ENCODE data around the gene CDH20.
A peak's percentile ranks its signal among the peaks of the same experiment; 100 is the strongest.

CDH20 gene

DNA sequence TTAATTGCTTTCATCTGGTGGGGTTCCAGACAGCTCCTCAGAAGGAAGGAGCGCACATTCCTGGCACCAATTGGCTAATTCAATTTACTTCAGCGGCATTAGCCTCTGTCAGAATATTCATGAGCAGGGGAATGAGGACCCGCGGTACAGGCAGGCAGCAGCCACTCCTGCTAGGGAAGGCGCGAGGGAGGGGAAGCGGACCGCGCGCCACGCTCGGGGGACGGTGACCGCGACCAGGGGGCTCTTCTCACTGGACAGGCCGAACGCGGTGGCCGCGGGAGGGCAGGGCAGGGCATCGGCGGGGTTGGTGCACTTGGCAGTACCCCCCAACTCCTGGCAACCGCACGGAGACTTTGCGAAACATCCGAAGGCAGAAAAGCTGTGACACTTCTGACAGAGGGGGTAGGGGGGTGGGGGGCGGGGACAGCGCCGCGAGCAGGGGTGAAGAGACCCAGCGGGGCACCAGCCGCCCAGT lies at the start of gene CDH20:
TSS of gene CDH20 (plus strand) at position 160 of the 475 bp plus-strand sequence.
- no peak for DNase-seq

DNA sequence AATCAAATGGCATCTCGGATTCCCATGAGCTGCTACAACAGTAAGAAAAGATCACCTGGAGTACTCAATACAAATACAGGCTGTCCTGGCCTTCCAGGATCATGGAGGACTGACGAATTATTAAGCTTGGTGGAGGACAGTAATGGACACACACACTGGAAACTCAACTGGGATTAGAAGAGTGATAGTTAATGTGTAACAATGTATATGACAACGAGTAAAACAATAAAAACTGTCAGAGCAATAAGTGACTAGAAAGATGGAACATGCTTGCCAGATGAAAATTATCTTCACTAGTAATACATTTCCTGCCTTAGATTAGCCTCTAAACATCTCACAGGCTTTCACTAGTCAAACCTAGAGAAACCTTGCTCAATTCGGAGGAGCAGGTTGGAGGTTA lies 49.2 kb upstream of the CDH20 start:
- DNase-seq, result no peak

DNA sequence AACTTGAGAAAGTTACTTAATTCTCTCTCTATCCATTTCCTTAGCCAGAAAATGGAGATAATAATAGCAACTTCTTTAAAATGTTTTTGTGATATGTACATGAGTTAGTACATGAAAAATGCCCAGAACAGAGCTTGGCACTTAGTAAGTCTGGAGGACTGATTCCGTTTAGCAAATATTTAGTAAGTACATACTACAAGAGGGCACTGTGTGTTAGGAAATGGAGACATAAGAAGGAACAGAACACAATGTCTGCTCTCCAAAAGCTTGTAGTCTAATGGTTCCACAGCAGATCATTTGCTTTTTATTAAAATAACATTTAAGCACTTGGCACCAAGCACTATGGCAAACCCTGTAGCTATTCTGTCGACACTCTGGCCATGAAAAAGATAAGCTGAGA lies 47.5 kb upstream of the CDH20 start:
- no peak for DNase-seq

DNA sequence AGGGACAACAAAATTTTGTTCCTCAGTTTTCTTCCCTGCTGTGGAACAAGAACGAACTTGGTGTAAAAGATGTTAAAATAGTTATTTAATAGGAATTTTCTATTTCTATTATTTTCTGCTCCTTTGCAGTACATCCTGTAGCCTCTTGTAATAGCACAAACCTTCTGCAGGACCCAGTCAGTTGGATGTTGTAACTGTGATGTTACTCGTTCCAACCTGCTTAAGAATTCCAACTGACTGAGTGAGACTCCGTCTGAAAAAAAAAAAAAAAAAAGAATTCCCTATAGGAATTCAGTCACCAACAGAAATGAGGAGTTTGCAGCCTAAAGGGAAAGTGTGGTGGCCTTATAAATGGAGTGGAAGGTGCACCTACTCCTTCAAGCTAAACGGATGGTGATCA lies 46.4 kb upstream of the CDH20 start:
- DNase-seq, result no peak

DNA sequence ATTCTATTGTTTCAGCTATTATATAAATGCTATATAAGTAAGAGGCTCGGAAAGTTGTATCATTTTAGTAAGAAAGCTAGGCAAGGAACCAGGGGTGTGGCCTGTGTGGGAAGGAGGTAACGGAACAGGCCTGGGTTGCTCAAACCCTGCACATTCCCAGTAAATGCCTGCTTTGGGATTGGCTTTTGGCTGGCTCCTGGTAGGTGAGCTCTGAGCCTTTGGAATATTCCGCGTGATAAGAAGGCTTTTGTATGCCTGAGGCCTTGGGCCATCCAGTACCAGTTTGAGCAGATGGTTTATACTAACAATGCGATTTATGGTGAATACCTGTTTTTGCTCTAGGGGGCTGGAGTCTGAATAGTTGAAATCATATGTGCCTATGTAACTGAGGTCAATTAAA lies 42.6 kb upstream of the CDH20 start:
- no peak for DNase-seq

DNA sequence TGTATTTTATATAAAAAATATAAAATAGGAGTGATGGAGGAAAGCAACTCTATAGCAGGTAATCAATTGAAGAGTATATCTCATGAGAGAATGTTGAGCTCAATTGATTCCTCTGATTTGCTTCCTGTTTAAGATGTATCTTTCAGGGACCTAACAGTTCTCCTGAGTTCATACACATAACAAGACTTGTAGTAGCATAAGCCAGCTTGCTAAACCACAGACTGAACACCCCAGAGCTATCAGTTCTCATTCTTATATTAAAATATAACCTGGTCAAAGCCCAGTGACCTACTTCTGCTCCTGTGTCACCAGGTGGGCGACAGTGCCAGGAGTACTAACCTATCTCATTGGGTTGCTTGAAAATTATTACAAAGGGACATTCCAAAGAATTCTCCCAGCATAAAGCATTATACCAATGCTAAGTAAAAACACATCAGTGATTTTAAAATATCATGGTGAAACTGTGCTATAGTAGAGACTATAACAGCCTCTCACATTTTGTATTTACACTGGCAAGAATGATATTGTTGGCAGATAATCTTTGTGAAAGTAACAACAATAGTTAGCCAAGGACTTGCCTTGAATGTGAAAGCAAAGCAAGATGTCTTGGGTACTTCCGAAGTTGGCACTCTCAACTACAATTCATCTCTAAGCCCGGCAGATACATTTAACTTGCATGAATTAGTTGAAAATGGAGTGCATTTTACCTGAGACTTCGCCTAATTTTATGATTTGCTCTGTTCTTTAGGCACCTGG lies 40.8 kb upstream of the CDH20 start:
- no peak for DNase-seq

DNA sequence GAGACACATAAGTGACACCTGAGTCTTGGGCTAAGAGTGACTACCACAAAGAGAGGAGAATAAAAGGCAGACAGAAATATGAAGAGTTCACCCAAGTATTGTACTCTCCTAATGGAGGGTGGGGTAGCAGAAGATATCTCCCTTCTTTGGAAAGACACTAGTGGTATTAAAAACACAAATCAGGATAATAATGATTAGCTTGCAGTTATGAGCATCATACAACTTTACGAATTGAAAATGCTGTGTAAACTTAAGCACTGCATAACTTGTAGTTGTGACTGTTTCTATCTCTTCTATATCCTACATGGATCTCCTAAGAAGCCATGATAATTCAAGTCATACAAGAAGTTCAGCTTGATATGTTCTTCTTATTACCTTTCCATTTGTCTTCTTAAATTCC lies 38.1 kb upstream of the CDH20 start:
- no peak for DNase-seq

DNA sequence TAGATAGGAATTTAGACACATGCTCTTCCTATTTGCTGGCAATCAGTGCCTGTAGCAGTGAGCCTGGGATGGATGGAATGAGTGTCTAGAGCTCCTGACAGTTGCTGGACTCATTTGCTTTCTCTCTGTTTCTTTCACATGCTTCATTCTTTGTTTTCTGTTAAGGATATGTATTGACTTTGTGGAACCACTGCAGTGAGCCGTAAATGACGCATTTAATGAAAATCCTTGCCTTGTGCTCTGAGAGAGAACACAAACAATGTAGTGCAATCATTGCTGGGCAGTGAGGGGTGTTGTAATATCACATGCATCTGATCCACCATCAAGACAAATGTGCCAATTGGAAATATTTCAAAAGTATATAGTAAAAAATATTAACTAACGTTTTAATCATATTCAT lies 25.2 kb upstream of the CDH20 start:
- DNase-seq, result no peak

DNA sequence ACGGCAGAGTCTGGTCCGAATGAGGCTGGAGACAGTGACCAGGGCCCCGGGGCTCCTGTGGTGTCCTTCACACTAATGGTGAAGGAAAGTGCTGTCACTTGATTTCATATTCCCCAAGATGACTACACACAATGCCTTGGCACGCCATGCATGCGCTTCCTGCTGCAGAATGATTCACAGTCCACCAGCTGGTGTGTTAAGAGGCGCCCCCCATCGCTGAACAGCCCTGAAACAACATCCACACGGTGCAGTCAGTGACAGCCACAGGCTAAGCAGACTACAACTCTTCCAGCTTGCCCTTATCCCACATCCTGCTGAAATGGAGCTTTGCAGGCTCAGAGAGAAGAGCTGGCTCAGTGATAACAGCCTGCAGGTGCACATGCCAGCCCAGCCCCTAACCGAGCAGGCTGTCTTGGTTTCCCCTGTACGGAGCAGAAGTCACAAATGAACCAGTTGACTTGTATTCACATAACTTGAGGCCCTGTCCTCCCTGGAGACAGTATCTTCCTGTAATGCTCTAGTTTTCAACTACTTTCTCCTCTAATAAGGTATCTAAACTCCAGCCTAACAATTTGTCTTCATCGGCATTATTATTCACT lies 24.3 kb upstream of the CDH20 start:
- DNase-seq, result no peak

DNA sequence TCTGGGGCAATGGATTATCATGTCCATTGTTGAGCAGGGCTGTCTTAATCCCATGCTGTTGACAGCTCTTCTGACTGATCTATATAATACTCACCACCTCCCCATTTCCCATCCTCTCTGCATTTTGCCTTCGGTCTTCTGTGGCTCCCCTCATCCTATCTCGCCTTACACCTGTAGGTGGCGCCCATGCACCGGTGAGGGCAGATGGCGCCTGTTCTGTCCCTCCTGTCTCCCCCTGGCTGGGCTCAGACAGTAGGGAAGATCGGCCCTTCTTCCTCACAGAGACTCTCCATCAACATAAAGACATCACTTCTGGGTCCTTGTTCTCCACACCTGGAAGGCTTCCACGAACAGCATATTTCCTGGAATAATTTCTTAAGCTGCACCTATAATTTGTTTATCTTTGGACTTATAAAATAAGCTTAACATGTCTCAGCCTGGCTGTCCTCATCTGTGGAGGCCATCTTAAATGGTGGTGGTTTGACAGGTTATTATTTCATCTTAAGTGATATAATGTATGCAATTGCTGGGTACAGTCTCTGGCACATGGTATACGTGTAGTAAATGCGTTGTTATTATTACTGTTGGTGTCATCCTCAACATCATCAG lies 10.9 kb upstream of the CDH20 start:
- peak; percentile 18 for DNase-seq

DNA sequence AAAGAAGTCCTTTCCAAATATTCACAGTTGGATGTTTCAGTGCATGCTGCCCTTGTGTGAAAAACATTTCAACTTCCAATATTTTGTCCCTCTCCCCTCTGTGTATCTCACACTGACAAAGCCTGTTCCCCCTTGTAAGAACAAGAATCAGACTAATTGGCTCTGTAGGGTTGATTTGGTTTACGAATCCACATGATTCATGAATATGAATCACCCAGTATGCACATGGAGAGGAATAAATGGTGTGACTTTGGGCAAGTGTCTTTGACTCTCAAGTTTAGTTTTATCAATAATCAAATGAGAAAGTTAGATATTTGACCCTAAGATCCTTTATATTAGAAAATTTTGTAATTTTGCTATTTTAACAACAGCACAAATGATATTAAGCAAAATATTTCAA lies 9.3 kb upstream of the CDH20 start:
- no peak for DNase-seq

DNA sequence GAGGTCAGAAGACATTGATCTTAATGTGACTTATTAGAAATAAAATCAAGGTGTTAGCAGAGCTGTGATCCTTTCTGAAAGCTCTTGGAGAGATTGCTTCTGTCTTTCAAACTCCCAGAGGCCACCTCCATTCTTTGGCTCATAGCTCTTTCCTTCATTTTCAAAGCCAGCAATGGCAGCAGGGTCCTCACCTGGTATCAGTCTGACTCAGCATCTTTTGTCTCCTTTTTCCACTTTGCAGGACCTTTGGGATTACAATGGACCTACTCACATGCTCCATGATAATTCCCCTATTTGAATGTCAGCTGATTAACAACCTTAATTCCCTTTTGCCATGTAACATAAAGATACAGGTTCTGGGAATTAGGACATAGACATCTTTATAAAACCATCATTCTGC lies 6.8 kb upstream of the CDH20 start:
- DNase-seq, result no peak

DNA sequence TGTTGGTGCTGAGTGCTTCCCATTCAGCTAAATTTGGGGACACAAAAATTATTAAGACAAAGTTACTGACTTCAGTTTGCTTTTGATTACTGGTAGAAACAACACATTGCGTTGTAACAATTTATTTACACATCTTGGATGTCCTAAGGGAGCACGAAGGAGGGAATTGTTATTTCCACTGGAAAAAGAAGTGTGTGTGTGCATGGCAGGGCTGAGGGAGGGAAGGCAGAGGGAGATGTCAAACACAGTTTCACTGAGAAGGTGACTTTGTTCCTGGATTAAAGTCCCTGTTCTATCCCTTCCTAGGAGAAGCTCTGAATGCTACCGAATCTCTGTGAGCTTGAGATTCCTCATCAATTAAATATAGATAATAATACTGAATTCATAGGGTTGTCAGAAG lies 3.8 kb upstream of the CDH20 start:
- DNase-seq, result no peak

DNA sequence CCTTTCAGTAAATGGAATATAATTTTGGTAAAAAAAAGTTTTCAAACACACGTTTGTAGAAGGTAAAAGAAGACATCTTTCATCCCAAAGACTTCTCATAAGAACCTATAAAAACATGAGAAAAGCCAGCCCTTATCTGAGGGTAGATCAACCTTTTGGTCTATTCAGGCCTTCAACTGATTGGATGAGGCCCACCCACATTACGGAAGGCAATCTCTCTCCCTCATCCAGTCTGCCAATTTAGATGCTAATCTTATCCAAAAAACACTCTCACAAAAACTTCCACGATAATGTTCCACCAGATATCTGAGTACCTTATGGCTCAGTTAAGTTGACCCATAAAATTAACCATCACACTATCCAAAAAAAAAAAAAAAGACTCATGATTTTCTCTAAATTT lies 2.2 kb upstream of the CDH20 start:
- no peak for DNase-seq

DNA sequence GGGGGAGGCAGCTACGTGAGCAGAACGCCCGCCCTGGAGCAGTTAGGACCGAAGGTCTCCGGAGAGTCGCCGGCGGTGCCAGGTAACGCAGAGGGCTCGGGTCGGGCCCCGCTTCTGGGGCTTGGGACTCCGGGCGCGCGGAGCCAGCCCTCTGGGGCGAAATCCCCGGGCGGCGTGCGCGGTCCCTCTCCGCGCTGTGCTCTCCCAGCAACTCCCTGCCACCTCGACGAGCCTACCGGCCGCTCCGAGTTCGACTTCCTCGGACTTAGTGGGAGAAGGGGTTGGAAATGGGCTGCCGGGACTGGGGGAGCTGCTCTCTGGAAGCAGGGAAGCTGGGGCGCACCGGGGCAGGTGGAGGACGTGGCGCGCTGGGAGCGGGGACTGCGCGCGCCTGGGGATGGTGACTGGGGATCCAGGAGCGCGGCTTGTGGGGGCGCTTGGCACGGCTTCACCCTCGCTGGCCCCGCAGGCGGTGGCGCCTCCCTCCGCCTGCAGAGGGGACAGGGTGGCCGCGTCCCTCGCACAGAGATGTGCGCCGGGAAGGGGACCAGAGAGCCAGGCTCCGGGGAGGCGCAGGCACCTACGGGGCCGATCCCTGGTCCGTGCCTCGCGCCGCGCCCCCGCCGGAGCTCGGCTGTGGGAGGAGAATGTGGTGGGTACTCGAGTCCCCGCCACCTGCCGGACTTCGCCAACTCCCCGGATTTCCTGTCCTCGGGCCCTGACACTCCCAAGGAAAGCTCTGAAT lies 688 bp downstream of the CDH20 start:
- DNase-seq, result no peak

DNA sequence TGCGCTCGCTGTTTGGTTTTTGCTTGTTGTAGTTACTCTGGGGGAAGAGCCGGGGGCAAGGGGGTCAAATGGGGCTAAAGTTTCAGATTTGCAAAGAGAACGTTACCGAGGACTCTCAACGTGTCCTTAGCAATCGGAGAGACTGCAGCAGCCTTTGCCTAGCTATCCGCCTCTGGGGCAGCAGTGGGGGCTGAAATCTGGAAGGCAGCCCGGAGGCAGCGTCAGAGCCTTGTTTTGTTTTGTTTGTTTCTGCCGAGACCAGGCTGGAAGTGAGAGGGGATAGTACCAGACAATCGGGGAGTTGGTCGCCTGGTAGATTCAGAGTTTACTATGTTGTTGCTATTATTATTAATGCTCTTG lies 1.2 kb downstream of the CDH20 start:
- no peak for DNase-seq

DNA sequence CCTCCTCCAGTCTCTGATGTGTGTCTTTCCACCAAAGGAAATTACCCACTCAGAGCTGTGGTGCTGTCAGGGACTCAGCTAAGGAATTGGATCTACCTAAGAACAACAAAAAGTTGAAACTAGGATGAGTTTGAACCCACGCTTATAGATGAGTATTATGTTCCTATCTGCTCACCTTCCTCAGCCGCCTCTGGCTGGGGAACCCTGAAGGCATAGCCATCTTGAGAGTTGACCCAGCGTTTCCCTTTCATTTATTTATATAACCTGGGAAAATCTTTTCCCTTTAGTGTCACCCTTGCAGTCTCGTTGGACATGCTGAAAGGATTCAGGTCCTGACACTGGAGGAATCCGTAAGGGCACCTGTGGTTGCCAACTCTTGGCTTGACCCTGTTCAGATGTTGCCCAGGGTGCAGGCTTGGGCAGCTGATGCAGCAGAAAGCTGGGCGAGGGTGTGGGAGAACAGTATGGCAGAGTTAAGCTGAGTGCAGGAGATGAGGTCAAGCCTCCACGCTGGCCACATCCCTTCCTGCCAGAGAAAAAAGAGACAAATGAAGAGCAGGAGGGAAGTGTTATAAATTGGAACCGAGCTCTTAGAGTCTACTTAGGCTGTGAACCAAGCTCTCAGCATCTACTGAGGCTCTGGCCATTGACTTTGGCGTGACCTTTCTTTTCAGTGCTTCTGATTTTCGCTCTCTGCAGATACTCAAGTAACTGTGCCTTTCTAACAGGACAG lies 1.9 kb downstream of the CDH20 start:
- DNase-seq, result no peak

DNA sequence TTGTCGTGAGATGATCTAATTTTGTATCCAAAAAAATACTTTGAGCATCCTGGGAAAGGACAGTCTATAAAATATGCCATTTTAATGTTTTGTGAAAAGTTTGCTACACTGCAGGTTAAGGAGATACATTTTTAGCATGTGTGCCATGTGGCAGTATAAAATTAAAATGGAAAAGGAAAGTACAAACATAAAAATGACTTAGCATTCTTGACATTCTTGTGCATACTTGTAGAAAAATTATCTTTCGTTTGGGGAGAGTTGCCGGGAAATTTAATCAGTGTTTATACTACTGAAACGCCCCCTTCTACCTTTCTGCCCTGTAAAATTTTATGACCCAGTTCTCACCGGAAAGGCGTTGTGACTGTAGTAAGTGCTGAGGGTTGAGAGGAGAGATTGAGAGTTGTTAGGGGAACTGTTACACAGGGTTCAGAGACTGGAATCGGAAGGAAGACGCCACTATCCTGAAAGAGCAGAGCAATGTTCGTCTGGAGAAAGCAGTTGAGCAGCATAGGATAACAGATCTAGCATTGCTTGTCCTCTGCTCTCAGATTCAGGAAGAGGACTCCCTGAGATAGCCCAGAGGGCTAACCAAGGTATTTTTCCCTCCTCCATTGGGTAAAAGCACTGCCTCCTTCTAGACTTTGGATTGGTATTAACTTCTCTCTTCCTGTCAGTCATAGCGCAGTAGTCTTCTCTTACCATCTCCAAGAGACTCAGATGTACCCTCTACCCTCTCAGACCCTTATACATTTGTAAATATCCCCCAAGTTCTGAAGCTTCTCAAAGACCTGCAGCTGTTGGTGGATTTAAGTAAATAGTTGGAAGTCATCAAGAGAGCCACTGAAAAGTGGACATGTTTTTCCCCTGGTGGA lies 2.7 kb downstream of the CDH20 start:
- no peak for DNase-seq

DNA sequence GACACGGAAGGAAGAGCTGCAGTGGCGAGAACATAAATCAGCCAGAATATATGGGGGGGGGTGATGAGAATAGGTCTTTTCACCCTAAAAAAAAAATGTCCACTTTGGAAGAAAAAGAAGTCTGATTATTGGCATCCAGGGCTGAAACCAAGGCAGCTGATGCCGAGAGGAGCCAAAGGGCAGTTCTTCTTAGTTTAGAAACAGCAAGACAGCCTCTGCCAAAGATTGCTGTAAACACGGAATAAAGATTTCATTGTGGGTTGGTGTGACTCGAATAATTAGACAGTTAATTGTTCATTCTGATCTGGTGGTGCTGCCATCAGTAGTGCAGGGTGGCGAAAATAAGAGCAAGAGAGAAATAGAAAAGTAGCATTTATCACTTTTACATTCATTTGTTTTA lies 3.5 kb downstream of the CDH20 start:
- DNase-seq, result no peak

DNA sequence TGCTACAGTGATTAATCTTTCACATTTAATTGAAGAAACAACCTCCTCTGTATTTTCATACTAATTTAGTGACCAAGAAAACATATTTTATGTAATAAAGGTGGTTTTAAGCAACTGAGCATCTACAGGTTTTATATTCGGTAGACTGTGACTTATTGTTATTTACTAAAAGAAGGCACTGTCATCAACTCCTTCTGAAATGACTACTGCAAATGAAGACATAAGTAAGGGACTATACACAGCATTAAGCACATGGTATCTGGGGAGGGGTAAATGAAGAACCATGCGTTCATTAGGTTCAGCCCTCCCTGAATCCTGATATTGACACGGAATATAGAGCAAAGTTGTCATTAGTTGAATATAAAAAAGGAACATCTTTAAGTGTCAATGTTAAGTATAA lies 4.3 kb downstream of the CDH20 start:
- DNase-seq, result no peak

DNA sequence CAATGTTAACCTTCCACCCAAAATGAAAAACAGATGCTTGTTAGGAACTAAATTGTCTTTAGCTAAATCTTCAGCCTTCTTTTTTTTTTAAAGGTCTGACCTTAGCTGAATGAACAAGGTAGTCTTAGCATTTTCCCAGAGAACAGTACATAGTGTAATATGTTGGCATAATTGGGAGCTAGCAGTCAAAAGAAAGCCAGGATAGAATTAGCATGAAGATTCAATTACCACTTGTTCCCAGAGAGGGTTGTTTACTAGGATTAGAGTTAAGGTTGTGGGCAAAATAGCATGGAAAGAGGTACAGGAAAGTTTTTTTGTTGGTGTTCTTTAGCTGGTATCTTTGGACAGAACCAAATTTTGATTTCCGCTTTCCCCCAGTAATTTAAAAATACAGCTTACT lies 6.9 kb downstream of the CDH20 start:
- DNase-seq, result no peak

DNA sequence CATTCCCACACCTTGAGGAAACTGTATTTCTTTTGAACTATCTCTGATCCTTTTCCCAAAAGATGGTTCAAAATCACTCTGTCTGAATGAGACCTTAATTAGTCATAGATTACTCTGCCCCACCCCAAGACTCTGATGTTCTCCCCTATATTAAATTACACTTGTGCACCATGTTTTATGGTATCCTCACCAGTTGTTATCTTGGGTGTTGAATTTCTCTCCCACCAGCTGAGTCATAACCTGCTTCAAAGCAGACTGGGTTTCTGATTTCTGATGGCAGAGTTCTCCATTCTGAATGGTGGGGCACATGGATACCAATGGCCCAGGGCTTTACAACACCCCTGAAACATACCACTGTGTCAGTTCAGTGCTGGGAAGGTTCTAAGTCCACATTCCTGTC lies 15.0 kb downstream of the CDH20 start:
- no peak for DNase-seq
